Muscle of leg (tissue), 11 donors: ENCODE results near the gene ADGRB3. TPM values are rescaled to one million over a fixed set of nuclear protein-coding genes. Genes with fewer than 3 reads are reported as not detected.

Experiments used
- DNase-seq: peaks from one replicate; pipeline ENCODE4 v3.0.0; 2013
- H3K27ac ChIP-seq: one replicate; pipeline ENCODE4 v1.5.1; 2013; ENCODE audit warnings: mild to moderate bottlenecking, low read length, control low read depth
- H3K27me3 ChIP-seq: one replicate; pipeline ENCODE4 v1.6.1; 2013; ENCODE audit warnings: low read length; ENCODE audit not compliant: control insufficient read depth, insufficient read depth
- H3K36me3 ChIP-seq: one replicate; pipeline ENCODE4 v1.6.1; 2013; ENCODE audit warnings: low read length; ENCODE audit not compliant: control insufficient read depth, insufficient read depth
- H3K4me1 ChIP-seq: one replicate; pipeline ENCODE4 v1.6.1; 2013; ENCODE audit warnings: low read length; ENCODE audit not compliant: control insufficient read depth, insufficient read depth
- H3K4me3 ChIP-seq: one replicate; pipeline ENCODE4 v1.5.1; 2013; ENCODE audit warnings: low read length, control low read depth
- H3K9me3 ChIP-seq: replicated peaks from 2 replicates; pipeline ENCODE4 v1.6.1; 2013; ENCODE audit warnings: low read depth, low read length; ENCODE audit not compliant: control insufficient read depth
- WGBS: methylation state at CpG from one replicate; pipeline ENCODE4 v1.1.5; 2013; ENCODE audit warnings: missing lambda C conversion rate; ENCODE audit not compliant: insufficient coverage; 5-methylcytosine and 5-hydroxymethylcytosine counted together
- polyA plus RNA-seq, 8 donors: library from polyadenylated mRNA; unstranded; fragments of 120-200 nt; gene quantifications; one replicate each; pipeline versions ENCODE4 v1.2.1 to v1.2.3, GENCODE V29; 2013; ENCODE audit warnings: inconsistent platforms in 1 of 8, low replicate concordance in 1 of 8; ENCODE audit not compliant: insufficient read length in 8 of 8, insufficient read depth in 1 of 8
- total RNA-seq: library from RNA; stranded (reverse); fragments of 120-200 nt; gene quantifications from one replicate; pipeline ENCODE4 v1.2.4, GENCODE V29; 2013

The ADGRB3 gene
- total and polyA plus RNA-seq, 9 donors, result 0.78 to 2.6 (median 1.3) TPM

DNA sequence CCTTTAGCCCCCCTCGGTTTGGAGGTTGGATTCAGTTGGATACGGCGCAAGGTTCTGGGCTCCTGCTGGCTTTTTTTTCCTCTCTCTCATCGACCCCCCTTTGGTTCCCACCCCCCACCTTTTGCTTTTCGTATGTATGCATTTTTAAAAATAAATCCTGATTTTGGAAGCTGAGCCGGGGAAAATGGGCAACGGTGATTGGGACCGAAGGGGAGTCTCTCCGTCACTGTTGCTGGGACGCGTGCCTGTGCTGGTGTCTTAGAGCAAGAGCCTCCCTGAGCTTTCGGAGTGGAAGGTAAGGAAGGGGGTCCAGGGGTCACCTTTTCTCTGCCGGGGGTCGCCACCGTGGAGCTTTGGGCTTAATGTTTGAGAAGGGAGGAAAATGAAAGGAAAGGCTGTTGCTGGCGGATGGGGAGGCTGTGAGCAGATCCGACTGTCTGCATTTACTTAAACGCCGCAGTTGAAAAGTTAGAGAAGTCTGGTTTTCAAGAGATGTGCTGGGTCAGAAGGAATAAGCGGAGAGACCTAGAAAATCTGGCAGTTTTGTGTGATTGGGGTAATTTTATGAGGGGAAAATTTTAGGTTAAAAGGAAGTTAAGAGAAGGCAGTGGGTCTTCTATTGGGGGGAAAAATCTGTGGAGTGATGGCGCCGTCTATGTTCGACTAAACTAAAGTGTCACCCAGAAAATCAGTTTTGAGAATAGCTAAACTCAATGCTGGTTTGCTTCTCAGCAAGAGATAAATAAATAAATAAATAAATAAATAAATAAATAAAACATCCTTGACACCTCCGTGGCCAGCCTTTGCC is 828 bp downstream of the ADGRB3 start:
- Histone ChIP-seq H3K4me3 (peak overlapping the region; percentile 72), H3K4me1 (no peaks in the 10 kb centered on the region), H3K27ac (peak overlapping the region; percentile 80), H3K36me3 (no peaks in the 10 kb centered on the region), H3K27me3 (peaks cover 20% of the 10 kb centered on the region), H3K9me3 (no peaks in the 10 kb centered on the region)
- 0% methylated on average over 15 of the region's 24 CpGs for WGBS
- peak; percentile 63 for DNase-seq

DNA sequence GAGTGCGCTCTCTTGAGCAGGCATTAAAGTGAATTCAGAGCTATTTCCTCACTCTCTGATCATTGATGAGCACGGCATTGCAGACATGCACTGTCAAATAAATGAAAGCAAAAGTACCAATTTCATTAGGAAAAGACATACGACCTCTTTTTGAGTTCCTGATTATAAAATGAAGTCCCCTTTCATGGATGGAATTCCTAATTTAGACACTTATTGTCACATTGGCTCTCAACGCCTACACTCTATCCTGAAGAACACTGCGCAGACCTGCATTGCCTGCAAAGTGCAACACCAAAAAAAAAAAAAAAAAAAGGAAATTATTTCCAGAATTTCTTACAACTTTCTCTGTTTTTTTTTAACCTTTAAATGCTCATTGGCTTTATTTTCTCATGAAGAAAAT is 1.6 kb downstream of the ADGRB3 start:
- Histone ChIP-seq H3K36me3 (no peaks in the 10 kb centered on the region), H3K27me3 (peaks cover 20% of the 10 kb centered on the region), H3K4me1 (no peaks in the 10 kb centered on the region), H3K27ac (no peak overlapping the region), H3K9me3 (no peaks in the 10 kb centered on the region), H3K4me3 (no peak overlapping the region)
- 52% methylated on average over 3 of the region's 5 CpGs for WGBS
- DNase-seq, result no peak

DNA sequence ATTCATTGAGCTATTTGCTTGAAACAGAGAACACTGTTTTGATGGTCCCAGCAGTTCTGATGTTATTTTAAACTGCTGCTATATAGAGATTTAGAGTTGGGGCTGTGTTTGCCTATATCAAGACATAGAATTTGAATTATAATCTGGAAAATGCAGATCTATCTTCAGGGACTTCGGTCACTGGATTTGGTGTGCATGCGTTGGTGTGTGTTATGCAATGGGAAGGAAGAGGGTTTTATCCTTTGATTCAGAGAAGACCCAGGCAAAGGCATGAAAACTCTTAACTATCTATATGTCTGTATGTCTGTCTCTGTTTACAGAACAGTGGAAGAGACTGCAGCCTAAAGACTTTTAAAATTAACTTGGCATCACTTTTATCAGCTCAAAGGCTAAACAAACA is 2.0 kb downstream of the ADGRB3 start:
- WGBS, result 43% methylated on average over 1 of the region's 2 CpGs
- Histone ChIP-seq H3K4me3 (no peak overlapping the region), H3K36me3 (no peaks in the 10 kb centered on the region), H3K9me3 (no peaks in the 10 kb centered on the region), H3K27ac (no peak overlapping the region), H3K27me3 (peaks cover 20% of the 10 kb centered on the region), H3K4me1 (no peaks in the 10 kb centered on the region)
- DNase-seq, result no peak

DNA sequence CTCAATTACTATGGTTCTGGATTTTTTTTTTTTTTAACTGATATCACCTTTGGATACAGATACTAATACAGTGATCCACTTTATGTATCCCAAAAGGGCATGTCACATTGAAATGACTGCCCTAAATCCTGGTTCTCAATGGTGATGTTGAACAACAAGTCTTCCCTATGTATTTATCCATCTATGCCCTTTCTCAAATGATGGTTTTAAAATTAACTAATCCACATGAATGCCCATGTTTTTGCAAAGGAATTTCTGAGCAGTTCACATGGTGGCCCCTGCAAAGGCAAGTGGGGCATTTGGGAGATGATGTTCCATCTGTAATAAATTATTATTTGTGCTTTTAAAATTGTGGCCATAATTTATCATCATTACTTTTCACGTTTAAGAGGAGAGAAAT is 2.7 kb downstream of the ADGRB3 start:
- WGBS, result no CpG with 5 or more reads among the region's 1 CpG
- H3K27ac ChIP-seq, result no peak overlapping the region
- H3K4me1 ChIP-seq, result no peaks in the 10 kb centered on the region
- no peak for DNase-seq
- no peaks in the 10 kb centered on the region for H3K36me3 ChIP-seq
- no peaks in the 10 kb centered on the region for H3K9me3 ChIP-seq
- H3K27me3 ChIP-seq, result peaks cover 20% of the 10 kb centered on the region
- H3K4me3 ChIP-seq, result no peak overlapping the region

DNA sequence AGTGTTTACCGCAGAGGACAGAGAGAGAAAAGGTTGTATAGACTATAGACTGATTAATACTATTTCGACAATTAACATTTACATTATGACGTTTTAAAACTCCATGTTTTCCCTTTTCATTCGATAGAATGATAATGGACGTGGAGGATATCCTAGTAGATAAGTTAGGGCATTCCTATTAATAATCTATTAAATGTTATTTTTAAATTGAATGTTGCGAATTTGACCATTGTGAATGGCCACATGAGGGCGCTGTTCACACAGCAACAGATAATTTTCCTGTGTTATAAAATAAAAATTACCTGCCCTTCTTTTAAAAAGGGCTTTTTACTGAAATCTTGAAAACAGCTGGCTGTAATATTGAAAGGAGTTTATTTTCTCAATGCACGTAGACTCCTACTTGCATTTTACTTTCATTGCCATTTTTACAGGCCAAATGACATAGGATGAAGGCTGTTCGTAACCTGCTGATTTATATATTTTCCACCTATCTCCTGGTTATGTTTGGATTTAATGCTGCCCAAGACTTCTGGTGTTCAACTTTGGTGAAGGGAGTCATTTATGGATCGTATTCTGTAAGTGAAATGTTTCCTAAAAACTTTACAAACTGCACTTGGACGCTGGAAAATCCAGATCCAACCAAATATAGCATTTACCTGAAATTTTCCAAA is 3.3 kb downstream of the ADGRB3 start:
- peak; percentile 59 for DNase-seq
- no CpG with 5 or more reads among the region's 11 CpGs for WGBS
- peaks cover 20% of the 10 kb centered on the region for H3K27me3 ChIP-seq
- H3K9me3 ChIP-seq, result no peaks in the 10 kb centered on the region
- H3K36me3 ChIP-seq, result no peaks in the 10 kb centered on the region
- H3K4me1 ChIP-seq, result no peaks in the 10 kb centered on the region
- no peak overlapping the region for H3K4me3 ChIP-seq
- H3K27ac ChIP-seq, result no peak overlapping the region

DNA sequence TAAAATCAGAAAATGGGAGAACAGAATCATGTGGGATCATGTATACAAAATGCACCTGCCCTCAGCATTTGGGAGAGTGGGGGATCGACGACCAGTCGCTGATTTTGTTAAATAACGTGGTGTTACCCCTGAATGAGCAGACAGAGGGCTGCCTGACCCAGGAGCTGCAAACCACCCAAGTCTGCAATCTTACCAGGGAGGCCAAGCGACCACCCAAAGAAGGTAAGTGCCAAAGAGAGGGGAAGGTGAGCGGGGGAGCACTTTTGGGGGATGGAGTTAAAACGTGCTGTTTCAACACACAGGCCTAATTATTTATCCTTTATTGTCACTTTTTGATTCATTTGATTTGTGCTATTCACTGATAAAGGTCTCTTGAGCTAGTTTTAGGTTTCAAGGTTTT is 4.1 kb downstream of the ADGRB3 start:
- 51% methylated on average over 4 of the region's 7 CpGs for WGBS
- no peaks in the 10 kb centered on the region for H3K9me3 ChIP-seq
- H3K4me3 ChIP-seq, result no peak overlapping the region
- DNase-seq, result no peak
- H3K4me1 ChIP-seq, result no peaks in the 10 kb centered on the region
- no peaks in the 10 kb centered on the region for H3K36me3 ChIP-seq
- H3K27ac ChIP-seq, result no peak overlapping the region
- peaks cover 18% of the 10 kb centered on the region for H3K27me3 ChIP-seq

DNA sequence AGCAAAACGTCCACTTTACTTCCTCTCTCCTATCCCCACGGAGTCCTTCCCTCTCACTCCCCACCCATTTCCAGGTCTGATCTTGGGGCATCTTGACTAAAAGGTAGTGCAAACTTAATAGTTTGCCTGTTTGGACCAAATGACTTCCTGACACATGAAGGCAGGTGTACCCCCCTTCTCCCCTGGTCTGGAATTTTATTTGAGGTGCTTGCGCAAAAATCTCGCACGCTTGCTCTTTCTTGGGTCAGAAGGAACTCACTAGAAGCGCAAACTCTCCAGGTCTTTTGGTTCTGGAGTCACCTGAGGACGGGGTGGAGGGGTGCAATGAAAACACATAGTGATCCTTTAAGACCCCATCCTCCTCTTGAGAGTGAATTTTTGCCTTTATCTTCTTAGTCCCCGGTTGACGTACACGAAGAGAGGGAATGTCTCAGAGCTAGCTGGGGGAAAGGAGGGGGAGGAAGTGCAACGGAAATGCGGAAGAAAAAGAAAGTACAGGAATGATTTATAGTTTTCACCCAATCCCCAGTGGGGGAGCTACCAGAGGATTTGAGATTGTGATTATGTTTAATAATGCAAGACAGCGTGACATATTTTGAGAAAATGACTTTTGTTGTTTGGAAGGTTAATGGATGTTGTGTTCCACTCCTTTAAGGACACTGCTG is 4.9 kb downstream of the ADGRB3 start:
- peaks cover 13% of the 10 kb centered on the region for H3K27me3 ChIP-seq
- 14% methylated on average over 5 of the region's 13 CpGs for WGBS
- no peaks in the 10 kb centered on the region for H3K4me1 ChIP-seq
- peak; percentile 22 for DNase-seq
- no peaks in the 10 kb centered on the region for H3K36me3 ChIP-seq
- H3K27ac ChIP-seq, result no peak overlapping the region
- no peaks in the 10 kb centered on the region for H3K9me3 ChIP-seq
- H3K4me3 ChIP-seq, result peak overlapping the region; percentile 3

DNA sequence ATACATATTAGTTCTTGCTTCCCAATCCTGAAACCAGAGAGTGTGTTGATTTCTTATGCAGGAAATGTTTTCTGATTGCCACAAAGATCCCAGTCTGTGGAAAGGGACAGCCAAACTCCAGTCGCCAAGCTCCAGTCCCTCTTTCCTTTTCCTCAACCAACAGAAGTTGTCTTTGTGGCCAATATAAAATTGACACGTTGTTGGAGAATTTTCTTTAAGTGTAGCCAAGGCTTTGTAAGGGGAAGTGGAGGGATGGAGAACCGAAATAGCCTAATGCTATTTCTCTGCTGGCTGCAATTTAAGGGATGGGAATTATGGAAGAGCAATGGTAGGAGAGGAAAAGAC is 5.4 kb downstream of the ADGRB3 start:
- Histone ChIP-seq H3K36me3 (no peaks in the 10 kb centered on the region), H3K4me3 (no peak overlapping the region), H3K27me3 (peaks cover 10% of the 10 kb centered on the region), H3K9me3 (no peaks in the 10 kb centered on the region), H3K27ac (no peak overlapping the region), H3K4me1 (no peaks in the 10 kb centered on the region)
- peak; percentile 22 for DNase-seq
- 11% methylated on average over 2 of the region's 3 CpGs for WGBS

DNA sequence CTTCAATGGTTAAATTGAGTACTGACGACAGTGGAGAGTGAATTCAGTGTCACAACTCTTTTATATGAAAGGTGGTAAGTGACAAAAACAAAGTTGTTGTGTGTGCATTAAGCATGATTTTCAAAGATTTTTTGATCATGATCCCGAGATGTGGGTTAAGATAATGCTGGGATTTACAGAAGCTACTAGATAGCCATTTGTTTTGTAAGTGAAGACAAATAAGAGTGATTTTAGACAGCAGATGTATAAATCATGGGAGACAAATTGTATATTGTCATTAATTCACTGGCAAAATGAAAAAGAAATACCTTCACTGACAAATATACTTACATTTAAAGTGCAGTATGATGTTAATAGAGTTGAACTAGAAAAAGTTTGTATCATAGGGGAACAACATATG is 6.1 kb downstream of the ADGRB3 start:
- Histone ChIP-seq H3K36me3 (no peaks in the 10 kb centered on the region), H3K27ac (no peak overlapping the region), H3K27me3 (peaks cover 3% of the 10 kb centered on the region), H3K4me1 (no peaks in the 10 kb centered on the region), H3K9me3 (no peaks in the 10 kb centered on the region), H3K4me3 (no peak overlapping the region)
- WGBS, result 20% methylated on average over 1 of the region's 2 CpGs
- no peak for DNase-seq

DNA sequence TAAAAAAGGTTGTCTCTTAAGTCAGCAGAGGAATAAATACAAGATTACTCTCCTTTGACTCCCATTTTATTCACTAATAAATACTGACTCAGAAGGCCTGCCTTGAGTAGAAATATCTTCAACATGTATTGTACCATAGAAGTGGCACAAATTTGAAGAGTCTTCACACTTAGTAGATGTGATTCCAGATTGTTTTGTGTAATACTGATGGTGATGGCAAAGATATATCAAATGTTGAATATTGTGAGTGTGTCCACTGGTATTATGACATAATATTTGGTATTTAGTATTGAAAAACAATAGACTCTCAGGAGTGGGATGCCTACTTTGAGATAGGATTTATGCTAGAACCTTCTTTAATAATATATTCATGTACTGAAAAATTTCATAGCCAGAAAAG is 7.0 kb downstream of the ADGRB3 start:
- no peak overlapping the region for H3K27ac ChIP-seq

More for the DNA sequence above, 7.0 kb downstream of the ADGRB3 start:
- no peak overlapping the region for H3K4me3 ChIP-seq
- no peaks in the 10 kb centered on the region for H3K36me3 ChIP-seq
- no peaks in the 10 kb centered on the region for H3K27me3 ChIP-seq
- no peak for DNase-seq
- H3K4me1 ChIP-seq, result no peaks in the 10 kb centered on the region
- no peaks in the 10 kb centered on the region for H3K9me3 ChIP-seq
